Esophagus muscularis mucosa (tissue), 3 donors: ENCODE results near the gene CCDC170.

Source experiments
- POLR2A ChIP-seq: fragments of 450-650 bp; IDR thresholded peaks from one replicate; pipeline ENCODE4 v1.6.1; 2017; ENCODE audit warnings: antibody characterized with exemption, moderate library complexity, mild to moderate bottlenecking, low read depth
- POLR2AphosphoS5 ChIP-seq, 2 donors: sonication (generic); formaldehyde crosslinking; IDR thresholded peaks; one replicate each; pipeline ENCODE4 v1.6.1; 2017; ENCODE audit warnings: antibody characterized with exemption in 2 of 2
- TF ChIP-seq, protein P1 (sequence below), 3 experiments: fragments of 200-600 bp in 2 of 3; fragments of 450-650 bp in 1 of 3; sonication (generic) in 2 of 3; IDR thresholded peaks; one replicate each; pipeline ENCODE4 v1.5.1; 2017 to 2019; ENCODE audit warnings: antibody characterized with exemption in 3 of 3, mild to moderate bottlenecking in 2 of 3, moderate library complexity in 1 of 3

DNA sequence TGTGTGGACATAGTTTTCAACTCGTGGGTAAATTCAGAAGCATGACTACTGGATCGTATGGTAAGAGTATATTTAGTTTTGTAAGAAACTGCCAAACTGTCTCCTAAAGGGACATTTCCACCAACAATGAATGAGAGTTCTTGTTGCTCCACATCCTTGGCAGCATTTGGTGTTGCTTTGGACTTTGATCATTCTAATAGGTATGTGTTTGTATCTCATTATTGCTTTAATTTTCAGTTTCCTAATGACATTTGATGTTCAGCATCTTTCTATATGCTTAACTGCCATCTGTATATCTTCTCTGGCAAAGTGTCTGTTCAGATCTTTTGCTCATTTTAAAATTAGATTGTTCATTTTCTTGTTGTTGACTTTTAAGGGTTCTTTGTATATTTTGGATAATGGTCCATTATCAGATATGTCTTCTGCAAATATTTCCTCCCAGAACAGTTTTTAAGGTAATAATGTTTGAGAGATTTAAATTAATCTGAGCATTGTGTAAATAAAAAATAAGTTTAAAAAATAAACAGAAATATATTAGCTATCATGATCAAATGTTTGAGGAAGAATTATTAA is 138.7 kb downstream of the CCDC170 start:
- TF ChIP-seq POLR2A = no peak
- TF ChIP-seq, protein P1, sequence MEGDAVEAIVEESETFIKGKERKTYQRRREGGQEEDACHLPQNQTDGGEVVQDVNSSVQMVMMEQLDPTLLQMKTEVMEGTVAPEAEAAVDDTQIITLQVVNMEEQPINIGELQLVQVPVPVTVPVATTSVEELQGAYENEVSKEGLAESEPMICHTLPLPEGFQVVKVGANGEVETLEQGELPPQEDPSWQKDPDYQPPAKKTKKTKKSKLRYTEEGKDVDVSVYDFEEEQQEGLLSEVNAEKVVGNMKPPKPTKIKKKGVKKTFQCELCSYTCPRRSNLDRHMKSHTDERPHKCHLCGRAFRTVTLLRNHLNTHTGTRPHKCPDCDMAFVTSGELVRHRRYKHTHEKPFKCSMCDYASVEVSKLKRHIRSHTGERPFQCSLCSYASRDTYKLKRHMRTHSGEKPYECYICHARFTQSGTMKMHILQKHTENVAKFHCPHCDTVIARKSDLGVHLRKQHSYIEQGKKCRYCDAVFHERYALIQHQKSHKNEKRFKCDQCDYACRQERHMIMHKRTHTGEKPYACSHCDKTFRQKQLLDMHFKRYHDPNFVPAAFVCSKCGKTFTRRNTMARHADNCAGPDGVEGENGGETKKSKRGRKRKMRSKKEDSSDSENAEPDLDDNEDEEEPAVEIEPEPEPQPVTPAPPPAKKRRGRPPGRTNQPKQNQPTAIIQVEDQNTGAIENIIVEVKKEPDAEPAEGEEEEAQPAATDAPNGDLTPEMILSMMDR (IDR thresholded peaks at IDR 0.05) = no peak
- no peak for TF ChIP-seq POLR2AphosphoS5 (IDR thresholded peaks at IDR 0.05)
